Endometrial microvascular endothelial cells (primary cell): Measurements from ENCODE around the gene CTNNA2. TPM values are rescaled to one million over a fixed set of nuclear protein-coding genes. Genes with fewer than 3 reads are reported as not detected.

Experiments
- in situ Hi-C: cut with HindIII; loops from 2 replicates; pipeline ENCODE4 v1.10.0; 2017; ENCODE audit warnings: low sequenced_read_pairs, low pct_unique_long_range_greater_than_20kb; ENCODE audit errors: inconsistent ontology term
- total RNA-seq: library from RNA; depleted of rRNA; stranded (reverse); fragments of >200 nt; gene quantifications from one replicate; pipeline ENCODE4 v1.2.3, GENCODE V29; 2015; ENCODE audit errors: inconsistent ontology term

CTNNA2 gene
- total RNA-seq, 1 donor from 2014 or later: not detected

- in situ Hi-C loops: no loop called here
Measured at GRCh38 chr2:79670198-79670597, 157.3 kb downstream of the CTNNA2 start.

GRCh38 chr2:79686884-79687283 lies 174.0 kb downstream of the CTNNA2 start:
- in situ Hi-C loops: no loop called here

- in situ Hi-C loops: no loop called here
Measured at GRCh38 chr2:79695248-79695647, 182.4 kb downstream of the CTNNA2 start.

- in situ Hi-C loops: no loop called here
Measured at GRCh38 chr2:79697200-79697599, 184.3 kb downstream of the CTNNA2 start.

GRCh38 chr2:79700651-79701050 lies 187.8 kb downstream of the CTNNA2 start:
- in situ Hi-C loops: no loop called here

- in situ Hi-C loops: no loop called here
Measured at GRCh38 chr2:79702905-79703304, 190.1 kb downstream of the CTNNA2 start.

- in situ Hi-C loops: no loop called here
Measured at GRCh38 chr2:79711098-79711497, 198.2 kb downstream of the CTNNA2 start.

GRCh38 chr2:79713131-79713785 lies 200.4 kb downstream of the CTNNA2 start:
- in situ Hi-C loops: no loop called here

GRCh38 chr2:79714283-79714682 lies 201.4 kb downstream of the CTNNA2 start:
- in situ Hi-C loops: no loop called here

- in situ Hi-C loops: no loop called here
Measured at GRCh38 chr2:79715338-79715737, 202.5 kb downstream of the CTNNA2 start.

- in situ Hi-C loops: no loop called here
Measured at GRCh38 chr2:79716266-79716665, 203.4 kb downstream of the CTNNA2 start.

- in situ Hi-C loops: no loop called here
Measured at GRCh38 chr2:79717364-79718007, 204.6 kb downstream of the CTNNA2 start.

GRCh38 chr2:79721061-79721460 lies 208.2 kb downstream of the CTNNA2 start:
- in situ Hi-C loops: no loop called here

- in situ Hi-C loops: no loop called here
Measured at GRCh38 chr2:79721966-79722365, 209.1 kb downstream of the CTNNA2 start.

- in situ Hi-C loops: no loop called here
Measured at GRCh38 chr2:79723830-79724229, 211.0 kb downstream of the CTNNA2 start.

GRCh38 chr2:79729532-79729931 lies 216.7 kb downstream of the CTNNA2 start:
- in situ Hi-C loops: no loop called here

GRCh38 chr2:79734518-79734917 lies 221.7 kb downstream of the CTNNA2 start:
- in situ Hi-C loops: no loop called here

GRCh38 chr2:79740879-79741443 lies 228.1 kb downstream of the CTNNA2 start:
- in situ Hi-C loops: no loop called here

GRCh38 chr2:79750321-79750720 lies 237.5 kb downstream of the CTNNA2 start:
- in situ Hi-C loops: no loop called here

GRCh38 chr2:79757526-79757925 lies 244.7 kb downstream of the CTNNA2 start:
- in situ Hi-C loops: no loop called here
